ENCODE measurements around the gene SLC37A3.

GRCh38 chr7:140333223-140333622 lies 65.1 kb downstream of the SLC37A3 start:
- TF ChIP-seq CTCF (IDR thresholded peaks at IDR 0.05) (no peak), POLR2A (IDR thresholded peaks at IDR 0.05) (no peak)
